NCI-H1694 treated with DMSO at 0.1 percent for 48 hours (cell line): Measurements from ENCODE around the gene SLC19A1.

ENCODE experiments used
- DNase-seq: peaks from one replicate; lab custom pipeline; 2025; lab: John Stamatoyannopoulos, UW

Gene SLC19A1

GRCh38 chr21:45542242-45542666 lies at the start of gene SLC19A1:
TSS of gene SLC19A1 (minus strand) at chr21:45542440. CDS start at chr21:45537959, 4,481 bp downstream.
- no peak for DNase-seq

DNA sequence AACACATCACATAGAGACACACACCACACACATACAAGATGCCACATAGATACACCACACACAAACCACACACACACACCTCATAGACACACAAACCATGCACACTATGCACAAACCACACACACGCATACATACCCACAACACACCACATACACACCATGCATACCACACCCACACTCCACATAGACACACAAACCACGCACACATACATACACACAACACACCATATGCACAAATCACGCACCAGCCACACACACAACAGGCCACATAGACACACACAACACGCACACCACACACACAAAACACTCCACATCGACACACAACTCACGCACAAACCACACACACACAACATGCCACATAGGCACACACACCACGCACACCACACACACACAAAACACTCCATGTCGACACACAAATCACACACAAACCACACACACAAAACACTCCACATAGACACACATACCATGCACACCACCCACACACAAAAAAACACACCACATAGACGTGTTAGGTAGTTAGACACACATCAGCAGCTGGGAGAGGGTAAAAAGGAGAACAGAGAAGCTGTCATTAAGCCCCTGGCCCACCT lies 49.5 kb upstream of the SLC19A1 start:
- DNase-seq: no peak

GRCh38 chr21:45590726-45591618 lies 48.7 kb upstream of the SLC19A1 start:
- DNase-seq: no peak

DNA sequence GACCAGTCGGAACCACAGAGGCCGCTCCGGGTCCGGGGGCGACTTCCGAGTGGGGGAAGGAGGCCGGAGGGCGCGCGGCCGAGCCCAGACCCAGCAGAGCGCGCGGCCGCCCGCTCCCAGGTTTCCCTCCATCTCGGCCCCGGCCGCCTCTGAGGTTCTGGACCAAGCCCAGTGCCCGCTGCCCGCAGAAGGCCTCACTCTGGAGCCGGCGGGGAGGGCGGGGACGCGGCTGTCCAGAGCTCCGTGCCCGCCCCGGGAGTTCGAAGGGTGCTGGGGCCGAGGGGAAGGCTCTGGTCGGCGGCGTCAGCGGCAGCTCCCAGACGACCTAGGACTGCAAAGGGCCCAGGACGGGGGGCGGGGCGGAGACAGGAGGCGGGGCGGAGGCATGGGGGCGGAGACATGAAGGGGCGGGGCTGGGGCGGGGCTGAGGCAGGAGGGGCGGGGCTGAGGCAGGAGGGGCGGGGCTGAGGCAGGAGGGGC lies 48.0 kb upstream of the SLC19A1 start:
- no peak for DNase-seq

DNA sequence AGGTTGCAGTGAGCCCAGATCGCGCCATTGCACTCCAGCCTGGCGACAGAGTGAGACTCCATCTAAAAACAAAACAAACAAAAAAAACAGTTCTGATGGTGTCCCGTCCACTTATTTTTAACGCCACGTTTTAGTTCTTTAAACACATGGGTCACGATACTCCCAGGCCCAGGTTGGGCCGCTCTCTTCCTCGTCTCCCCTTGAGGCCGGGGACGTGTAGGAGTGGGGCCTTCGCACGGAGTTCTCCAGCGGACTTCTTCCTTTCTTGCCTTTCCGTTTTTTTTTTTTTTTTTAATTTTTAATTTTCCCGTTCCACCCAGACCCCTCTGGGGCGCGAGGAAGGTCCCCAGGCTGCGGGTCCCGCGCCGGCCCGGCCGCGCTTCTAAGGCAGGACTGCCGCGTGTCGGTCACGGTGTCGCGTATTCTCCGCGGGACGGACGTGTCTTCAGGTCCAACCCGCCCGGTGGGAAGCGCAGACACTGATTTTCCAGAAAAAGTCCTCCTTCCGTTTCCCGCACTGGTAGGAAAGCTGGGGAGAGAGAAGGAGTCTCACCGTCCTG lies 47.5 kb upstream of the SLC19A1 start:
- no peak for DNase-seq

GRCh38 chr21:45588871-45589491 lies 46.7 kb upstream of the SLC19A1 start:
- no peak for DNase-seq

GRCh38 chr21:45588086-45588825 lies 46.0 kb upstream of the SLC19A1 start:
- no peak for DNase-seq

DNA sequence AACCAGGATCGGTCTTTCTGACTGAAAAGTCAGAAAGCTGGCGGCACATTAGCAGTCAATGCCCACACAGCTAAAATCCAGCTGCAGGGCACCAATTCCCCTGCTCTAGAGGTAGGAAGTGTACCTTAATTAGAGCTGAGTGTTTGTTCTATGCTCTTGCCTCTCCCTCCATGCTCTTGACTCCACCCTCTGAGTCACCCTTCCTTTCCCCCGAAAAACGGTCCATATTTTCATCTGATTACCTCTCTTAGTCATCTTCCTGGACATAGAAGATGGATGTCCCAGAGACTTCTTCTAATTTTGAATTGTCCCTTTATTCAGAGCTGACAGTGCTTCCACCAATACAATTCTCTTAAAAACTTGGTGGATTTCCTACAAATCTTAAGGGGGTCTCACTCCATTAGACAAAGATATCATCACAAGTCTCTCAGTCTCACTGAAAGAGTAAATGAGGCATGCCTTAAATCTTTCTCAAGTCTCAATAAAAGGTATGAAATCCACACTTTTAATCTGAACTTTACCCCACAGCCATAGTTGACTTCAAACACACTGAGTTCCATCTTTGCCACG lies 44.1 kb upstream of the SLC19A1 start:
- DNase-seq: no peak

GRCh38 chr21:45584786-45585185 lies 42.5 kb upstream of the SLC19A1 start:
- DNase-seq: no peak

DNA sequence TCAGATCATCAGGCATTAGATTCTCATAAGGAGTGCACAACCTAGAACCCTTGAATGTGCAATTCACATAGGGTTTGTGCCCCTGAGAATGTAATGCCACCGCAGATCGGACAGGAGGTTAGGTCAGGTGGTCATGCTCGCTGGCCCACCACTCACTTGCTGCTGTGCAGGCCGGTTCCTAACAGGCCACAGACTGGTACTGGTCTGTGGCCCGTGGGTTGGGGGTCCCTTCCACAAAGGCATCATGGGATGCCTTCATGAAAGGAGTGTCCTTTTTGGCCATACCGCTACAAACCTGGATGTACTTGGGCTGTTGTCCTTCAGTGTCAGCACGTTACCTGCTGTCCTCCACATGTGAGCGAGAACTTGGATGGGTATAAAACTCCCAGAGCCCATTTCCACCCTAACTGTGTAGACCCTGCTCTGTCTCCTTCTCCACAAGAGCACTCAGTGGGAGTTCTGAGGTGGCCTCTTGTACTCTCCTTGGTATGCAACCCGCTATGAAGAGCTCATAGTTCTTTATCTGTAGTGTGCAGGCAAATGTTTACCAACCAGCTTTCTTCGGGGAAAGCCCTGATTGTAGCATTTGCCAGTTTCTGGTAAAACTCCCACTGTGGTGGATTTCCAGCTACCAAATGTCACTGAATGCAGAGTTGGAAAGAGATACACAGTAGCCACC lies 41.7 kb upstream of the SLC19A1 start:
- DNase-seq: no peak

- no peak for DNase-seq
Observed at GRCh38 chr21:45582128-45582527, 39.9 kb upstream of the SLC19A1 start.

DNA sequence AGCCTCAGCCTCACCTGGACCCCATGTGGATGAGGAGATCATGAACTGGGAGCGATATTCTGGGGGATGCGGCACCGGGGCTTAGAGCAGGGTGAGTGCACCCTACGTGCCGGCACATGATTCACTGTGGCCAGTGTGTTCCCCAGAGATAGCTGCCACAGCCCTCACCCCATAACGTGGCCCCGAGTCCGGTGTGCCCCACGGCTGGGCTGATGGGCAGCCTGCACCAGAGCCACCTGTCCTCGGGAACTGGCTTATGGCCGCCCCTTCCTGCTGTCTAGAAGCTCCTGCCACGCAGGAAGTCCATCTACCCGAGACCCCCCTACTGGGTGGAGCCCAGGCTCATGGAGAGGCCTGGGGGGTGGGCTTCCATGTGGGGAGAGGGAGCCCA lies 39.1 kb upstream of the SLC19A1 start:
- DNase-seq: no peak

- DNase-seq: no peak
Observed at GRCh38 chr21:45580576-45581321, 38.5 kb upstream of the SLC19A1 start.

- DNase-seq: no peak
Observed at GRCh38 chr21:45580181-45580575, 37.9 kb upstream of the SLC19A1 start.

- no peak for DNase-seq
Observed at GRCh38 chr21:45579383-45580180, 37.3 kb upstream of the SLC19A1 start.

DNA sequence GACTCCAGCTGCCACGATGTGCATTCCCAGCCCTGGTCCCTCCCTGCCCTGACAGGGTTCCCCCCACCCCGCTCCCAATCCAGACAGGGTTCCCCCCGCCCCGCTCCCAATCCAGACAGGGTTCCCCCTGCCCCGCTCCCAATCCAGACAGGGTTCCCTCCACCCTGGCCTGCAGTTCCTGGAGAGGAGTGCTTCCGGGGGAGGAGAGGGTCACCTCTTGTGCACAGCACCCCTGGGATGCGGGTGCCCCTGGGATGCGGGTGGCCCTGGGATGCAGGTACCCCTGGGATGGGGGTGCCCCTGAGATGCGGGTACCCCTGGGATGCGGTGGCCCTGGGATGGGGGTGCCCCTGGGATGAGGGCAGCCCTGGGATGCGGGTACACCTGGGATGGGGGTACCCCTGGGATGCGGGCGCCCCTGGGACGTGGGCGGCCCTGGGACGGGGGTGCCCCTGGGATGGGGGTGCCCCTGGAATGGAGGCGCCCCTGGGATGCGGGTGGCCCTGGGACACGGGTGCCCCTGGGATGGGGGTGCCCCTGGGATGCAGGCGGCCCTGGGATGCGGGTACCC lies 36.7 kb upstream of the SLC19A1 start:
- no peak for DNase-seq

- no peak for DNase-seq
Observed at GRCh38 chr21:45578176-45578801, 36.0 kb upstream of the SLC19A1 start.

DNA sequence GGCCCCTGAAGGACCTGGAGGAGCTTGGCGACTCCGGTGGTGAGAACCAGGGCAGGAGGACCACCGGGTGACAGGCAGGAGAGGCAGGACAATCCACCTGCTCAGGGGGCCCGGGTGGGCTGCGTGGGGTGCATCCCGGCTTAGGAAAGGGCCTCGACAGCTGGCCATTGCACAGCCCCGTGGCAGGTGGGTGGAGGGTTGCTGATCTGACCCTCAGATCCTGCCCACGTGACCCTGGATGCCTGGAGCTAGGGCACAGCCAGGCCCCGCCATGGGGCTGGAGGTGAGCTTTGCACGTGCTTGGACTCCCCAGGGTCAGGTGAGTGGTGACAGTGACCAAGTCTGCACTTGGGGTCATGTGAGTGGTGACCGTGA lies 35.5 kb upstream of the SLC19A1 start:
- DNase-seq: no peak
